NCI-H446 treated with DMSO at 0.1 percent for 48 hours (cell line): Measurements from ENCODE around the gene NCBP2L.

Experiments used
- DNase-seq: peaks from one replicate; lab custom pipeline; 2025; lab: John Stamatoyannopoulos, UW

NCBP2L gene

GRCh38 chrX:107777536-107777832 lies at the start of gene NCBP2L:
Gene NCBP2L, plus strand, starts transcription at chrX:107777733. Its CDS starts 16,488 bp downstream, at chrX:107794221.
- no peak for DNase-seq

- DNase-seq, result no peak
These were observed 49.0 kb upstream of the NCBP2L start for GRCh38 chrX:107728371-107729099.

DNA sequence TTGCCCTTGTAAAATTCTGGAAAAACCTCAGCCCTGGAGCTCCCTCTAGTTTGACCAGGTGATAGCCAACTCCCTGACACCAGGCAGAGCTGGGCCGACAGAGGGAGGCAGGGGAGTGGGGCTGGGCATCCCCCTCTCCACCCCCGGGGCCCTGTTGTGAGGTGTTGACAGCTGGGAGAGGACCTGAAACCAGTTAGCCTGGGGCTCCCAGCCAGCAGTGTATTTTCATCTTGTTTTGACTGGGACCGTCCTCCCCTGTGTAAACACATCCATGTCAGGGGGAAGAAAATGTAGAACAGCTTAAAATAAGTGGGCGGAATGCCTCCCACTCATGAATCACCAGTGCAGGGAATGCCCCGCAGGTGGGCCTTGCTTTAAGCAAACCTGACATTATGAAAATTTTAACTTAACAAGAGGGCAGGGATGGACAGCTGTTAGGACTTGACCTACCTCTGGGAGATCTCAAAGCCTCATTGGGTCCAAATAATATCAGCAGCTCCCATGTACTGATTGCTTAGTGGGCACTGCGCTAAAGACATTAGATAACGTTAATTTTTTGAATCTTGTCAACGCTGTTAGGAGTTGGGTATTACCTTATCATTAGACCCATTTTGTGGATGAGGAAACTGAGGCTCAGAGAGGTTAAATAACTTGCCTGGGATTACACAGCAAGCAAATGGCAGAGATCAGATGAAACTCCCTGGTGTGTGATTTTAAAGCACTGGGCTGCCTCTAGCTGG lies 47.8 kb upstream of the NCBP2L start:
- DNase-seq, result peak; percentile 20

DNA sequence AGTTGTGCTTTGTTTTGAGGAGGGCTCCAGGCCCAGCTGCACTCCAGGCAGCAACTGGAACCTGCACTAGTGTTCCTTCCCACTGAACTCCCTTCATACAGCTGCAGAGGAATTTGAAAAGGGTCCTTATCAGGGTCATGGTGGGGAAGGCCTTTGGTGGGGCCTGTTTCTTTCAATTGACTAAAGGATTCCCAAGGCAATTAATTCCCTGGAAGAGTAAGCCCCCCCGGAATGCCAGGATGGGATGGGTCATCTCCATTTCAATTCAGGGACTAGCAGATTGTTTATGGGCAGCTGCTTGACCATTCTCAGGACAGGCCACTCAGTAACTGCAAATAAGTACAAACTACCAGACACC lies 47.3 kb upstream of the NCBP2L start:
- no peak for DNase-seq

DNA sequence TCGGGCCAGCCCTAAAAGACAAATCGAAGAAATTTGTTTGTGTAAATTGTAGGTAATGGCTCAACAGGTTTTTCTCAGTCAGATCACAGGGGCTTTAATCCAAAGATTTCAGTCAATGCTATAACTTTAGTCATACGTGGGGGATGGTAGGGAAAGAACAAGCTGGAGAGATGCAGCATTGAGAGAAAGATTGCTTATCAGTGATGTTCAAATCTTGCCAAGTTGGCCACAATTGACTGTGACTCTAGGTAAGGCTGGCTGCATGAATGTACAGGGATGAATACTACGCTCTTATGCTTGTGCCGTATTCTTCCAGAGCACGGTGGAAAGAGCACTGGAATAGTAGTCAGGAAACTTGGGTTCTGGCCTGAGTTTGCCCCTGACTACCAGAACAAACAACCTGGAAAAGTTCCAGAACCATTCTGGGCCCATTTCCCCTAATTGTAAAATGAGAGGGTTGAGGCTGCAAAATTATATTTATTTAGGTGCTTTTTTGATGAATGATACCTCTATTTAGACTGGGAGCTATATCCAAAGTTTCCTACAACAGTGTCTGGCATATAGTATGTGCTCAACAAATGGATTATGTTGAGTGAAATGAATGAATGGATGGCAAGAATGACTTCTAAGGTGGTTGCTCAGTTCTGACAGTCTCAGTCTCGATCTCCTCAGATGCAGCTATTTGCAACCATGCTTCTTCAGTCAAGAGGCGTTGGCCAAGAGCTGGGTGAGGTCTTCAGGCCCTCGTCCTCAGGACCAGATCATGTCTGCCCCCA lies 46.4 kb upstream of the NCBP2L start:
- DNase-seq, result no peak

GRCh38 chrX:107731831-107732502 lies 45.6 kb upstream of the NCBP2L start:
- no peak for DNase-seq

DNA sequence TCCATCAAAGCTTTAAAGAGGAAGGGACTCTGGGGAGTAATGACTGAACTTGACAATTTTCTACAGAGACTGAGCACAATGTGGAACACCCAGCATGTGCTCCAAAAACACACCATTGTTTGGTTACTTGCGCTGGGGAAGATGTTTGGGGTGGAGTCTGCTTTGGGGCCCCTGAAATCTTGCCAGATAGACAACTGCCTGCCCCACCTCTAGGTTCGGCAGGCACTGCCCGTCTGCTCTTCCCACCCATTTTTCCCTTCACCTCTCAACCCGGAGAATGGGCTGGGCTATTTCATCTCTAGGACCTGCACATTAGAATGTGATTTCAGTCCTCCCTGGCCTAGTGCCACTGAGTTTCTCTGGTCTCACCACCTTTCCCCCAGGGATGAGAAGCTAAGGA lies 43.8 kb upstream of the NCBP2L start:
- no peak for DNase-seq

DNA sequence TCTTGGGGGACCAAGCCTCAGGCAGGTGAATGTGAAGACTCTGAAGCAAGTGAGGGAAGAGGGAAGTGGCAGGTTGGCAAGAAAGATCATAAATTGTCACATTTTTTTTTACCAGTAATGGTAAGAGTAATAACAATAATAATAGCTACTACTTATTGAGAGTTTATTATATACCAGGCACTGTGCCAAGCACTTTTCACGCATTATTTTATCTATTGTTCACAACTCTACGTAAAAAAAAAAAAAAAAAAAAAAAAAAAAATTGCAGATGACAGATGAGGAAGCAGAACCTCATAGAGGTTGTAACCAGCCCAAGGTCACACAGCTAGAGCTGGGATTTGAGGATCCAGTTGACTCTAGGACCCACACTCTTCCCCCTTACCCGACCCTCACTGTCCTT lies 42.9 kb upstream of the NCBP2L start:
- no peak for DNase-seq

GRCh38 chrX:107736781-107737531 lies 40.6 kb upstream of the NCBP2L start:
- peak; percentile 38 for DNase-seq

- DNase-seq, result peak; percentile 56
These were observed 39.3 kb upstream of the NCBP2L start for GRCh38 chrX:107738272-107738671.

- peak; percentile 25 for DNase-seq
These were observed 38.8 kb upstream of the NCBP2L start for GRCh38 chrX:107738768-107739167.

DNA sequence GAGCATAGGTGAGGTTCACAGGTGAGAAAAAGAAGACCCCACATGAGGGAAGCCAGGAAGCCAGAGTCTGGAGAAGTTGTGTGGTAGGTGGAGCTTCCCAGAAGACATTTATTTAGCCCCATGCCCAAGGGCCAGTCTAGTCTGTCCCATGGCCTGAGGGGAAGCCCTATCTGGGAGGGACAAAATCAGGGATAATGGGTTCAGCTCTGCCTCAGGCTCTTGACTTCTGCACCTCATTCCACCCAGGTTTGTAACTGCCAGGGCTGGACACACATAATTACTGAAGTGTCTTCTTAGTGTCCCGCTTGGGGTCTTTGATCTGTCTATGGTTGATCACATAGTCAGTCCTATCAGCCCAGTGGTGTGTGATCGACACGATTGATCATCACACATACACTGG lies 38.0 kb upstream of the NCBP2L start:
- no peak for DNase-seq

DNA sequence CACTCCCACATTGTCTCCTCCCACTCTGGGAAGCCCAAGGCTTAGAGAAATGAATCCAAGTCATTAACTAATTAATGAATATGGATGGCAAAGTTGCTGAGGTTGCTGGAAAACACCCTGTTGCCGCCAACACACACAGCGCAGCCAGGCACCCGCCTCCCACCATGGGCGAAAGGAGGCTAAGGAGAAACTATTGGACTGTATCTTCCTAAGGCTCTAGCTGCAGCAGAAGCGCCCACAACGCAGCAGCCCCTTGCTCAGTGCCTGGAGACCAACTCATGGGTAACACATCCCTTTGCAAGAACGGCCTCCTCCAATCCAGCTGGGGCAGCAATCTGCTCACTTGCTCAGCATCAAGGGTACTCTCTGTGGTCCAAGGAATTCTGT lies 36.1 kb upstream of the NCBP2L start:
- peak; percentile 38 for DNase-seq

DNA sequence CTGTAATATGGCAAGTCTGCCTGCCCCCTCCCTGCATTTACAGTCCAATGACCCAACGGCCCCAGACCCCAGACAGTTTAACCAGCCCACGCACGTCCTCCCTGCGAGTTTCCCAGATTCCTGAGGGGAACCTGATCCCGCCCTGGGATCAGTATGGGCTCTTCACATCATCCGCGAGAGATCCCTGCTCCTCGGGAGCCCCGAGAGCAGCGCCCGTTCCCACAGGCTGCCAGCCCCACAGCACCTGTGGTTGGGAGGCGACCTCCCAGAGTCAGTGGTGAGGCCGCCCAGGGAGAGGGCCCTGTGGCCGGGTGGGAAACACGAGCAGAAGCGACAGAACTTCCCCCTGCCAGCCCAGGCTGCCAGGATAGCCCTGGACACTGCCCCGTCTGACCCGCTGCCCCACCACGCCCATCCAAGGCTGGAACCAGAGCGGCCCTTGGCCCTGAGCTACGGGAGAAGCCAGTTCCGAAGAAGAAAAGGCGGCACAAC lies 34.8 kb upstream of the NCBP2L start:
- no peak for DNase-seq

- no peak for DNase-seq
These were observed 33.5 kb upstream of the NCBP2L start for GRCh38 chrX:107743995-107744394.

GRCh38 chrX:107744868-107745267 lies 32.7 kb upstream of the NCBP2L start:
- no peak for DNase-seq

DNA sequence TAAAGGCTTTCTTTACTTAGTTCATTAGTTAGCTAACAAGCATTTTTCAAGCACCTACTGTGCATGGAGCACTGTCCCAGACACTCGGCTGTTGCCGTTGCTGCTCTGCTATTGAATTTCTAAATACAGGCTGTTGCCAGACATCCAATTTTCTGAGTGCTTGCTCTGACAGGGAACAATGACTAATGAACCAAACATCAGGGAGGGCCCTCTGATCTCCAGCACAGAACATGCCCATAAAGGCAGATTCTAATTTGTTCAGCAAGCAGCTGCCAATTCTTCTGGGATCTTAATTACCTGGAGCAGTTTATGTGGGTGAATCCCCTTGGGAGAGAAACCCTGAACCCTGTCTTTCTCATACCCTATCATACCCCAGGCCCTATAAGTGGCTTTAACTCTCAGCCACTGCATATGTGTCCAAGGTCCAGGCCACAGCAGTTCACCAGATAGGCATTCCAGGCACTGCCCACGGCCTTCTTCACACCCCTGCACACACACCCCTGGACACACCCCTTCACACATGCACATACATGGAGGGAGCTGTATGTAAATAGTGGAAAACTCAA lies 29.9 kb upstream of the NCBP2L start:
- DNase-seq, result peak; percentile 70

GRCh38 chrX:107748506-107748905 lies 29.0 kb upstream of the NCBP2L start:
- DNase-seq, result no peak

- no peak for DNase-seq
These were observed 27.3 kb upstream of the NCBP2L start for GRCh38 chrX:107750263-107750662.

DNA sequence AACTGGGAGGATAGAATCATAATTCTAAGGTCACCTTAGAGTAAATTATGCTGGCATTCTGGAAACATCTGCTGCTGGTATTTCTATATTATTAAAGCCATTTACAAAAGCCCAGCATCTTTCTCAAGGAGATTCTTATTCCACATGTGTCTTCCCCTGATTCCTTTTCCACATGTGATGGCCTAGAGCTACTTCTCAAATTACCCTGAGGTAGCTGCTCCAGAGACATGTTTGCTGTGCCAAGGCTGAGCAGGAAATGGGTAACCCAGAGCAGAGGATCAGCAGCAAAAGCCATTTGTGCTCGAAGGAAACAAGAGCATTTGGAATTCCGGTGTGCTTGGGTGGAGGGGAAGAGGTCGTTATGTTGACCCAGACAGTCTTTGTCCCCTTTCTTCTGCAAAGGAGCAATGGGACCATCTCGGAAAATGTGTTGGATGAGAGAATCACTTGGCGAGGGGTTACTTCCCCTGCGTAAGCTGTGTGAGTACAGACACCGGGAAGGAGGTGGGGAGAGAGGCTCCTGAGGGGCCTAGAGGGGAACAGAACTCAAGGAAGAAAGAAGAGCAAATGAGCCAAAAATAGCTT lies 26.6 kb upstream of the NCBP2L start:
- no peak for DNase-seq

DNA sequence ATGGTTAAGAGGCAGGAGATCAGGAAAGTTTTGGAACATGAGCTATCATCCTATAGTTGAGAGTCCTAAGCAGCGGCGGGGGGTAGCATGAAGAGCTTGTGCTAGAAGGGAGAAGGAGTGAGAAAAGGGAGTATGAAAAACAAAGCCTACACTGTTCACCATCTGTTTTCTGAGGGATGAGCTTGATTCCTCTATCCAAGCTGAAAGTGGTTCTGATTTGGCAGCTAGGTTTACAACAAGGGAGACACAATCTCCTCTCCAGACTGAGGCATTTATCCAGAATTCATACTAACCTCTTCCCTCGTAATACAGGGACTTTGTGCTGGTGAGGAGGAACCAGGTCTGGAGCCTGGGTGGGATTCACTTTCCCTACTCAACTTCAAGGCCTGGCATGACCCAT lies 25.5 kb upstream of the NCBP2L start:
- no peak for DNase-seq
